ENCODE data around the gene STAG1. TPM values are rescaled to one million over a fixed set of nuclear protein-coding genes. Genes with fewer than 3 reads are reported as not detected.
A peak's percentile ranks its signal among the peaks of the same experiment; 100 is the strongest.
"Not testable (repeated sequence)": the region's sequence is repeated elsewhere in the genome, so short reads cannot be mapped to it uniquely, and the experiment has no call there.

The STAG1 gene
- total and polyA plus RNA-seq, 2 of the 13 experiments (the other 11 are each of a cell fraction or from before 2014, with no cell fraction given): 6.2 to 25.9 TPM

DNA sequence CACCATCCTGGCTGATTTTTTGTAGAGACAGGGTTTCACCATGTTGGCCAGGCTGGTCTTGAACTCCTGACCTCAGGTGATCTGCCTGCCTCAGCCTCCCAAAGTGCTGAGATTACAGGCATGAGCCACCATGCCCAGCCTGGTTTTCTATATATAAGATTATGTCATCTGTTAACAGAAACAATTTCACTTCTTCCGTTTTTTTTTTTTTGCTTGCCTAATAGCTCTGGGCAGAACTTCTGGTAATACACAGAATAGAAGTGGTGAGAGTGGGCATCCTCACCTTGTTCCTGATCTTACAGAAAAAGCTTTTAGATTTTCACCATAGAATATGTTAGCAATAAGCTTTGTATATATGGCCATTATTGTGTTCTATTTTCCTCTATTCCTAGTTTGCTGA, 202.7 kb downstream of the STAG1 start:
- POLR2A ChIA-PET; H2AFZ ChIP-seq (ENCODE audit: low read length); H3K4me3 ChIP-seq (replicated peaks in 1 of 3; ENCODE audit: insufficient read depth in 1 of 3, low read depth in 2 of 3, low read length in 3 of 3); CTCF ChIA-PET (ENCODE audit: low intra/inter-chr PET ratio, low total read pairs); H3K27ac ChIP-seq (ENCODE audit: extremely low read length, insufficient read depth, low read length); H3K36me3 ChIP-seq (replicated peaks in 1 of 2; ENCODE audit: control insufficient read depth in 1 of 2, insufficient read depth in 2 of 2, low read length in 2 of 2); H3K79me2 ChIP-seq (ENCODE audit: insufficient read depth, low read length); H4K20me1 ChIP-seq (ENCODE audit: insufficient read depth, low read length); ATAC-seq; in situ Hi-C loops (cut with HindIII; ENCODE audit: extremely low pct_ligation_motif_present, low pct_unique_long_range_greater_than_20kb); BruUV-seq (replicated peaks); H3K9ac ChIP-seq (ENCODE audit: insufficient read depth, low read depth, low read length); H3K4me1 ChIP-seq (ENCODE audit: insufficient read depth, low read length); H3K4me2 ChIP-seq (ENCODE audit: low read depth, low read length); H3K9me3 ChIP-seq (ENCODE audit: low read length); DNase-seq (ENCODE audit: low spot score); H3K27me3 ChIP-seq (ENCODE audit: control insufficient read depth in 1 of 2, insufficient read depth in 2 of 2, low read length in 2 of 2); FAIRE-seq; TF ChIP-seq ATF7 (CRISPR knock-in tag; IDR thresholded peaks at IDR 0.05): not testable (repeated sequence)
- 0 out of 2 replicates have a peak, but pooled peaks have one; percentile 22 for TF ChIP-seq ATF7 (IDR thresholded peaks at IDR 0.05)
- 96% methylated on average over 1 of the region's 1 CpG for WGBS (ENCODE audit: low lambda C conversion rate)
- intact Hi-C loops (cut with micrococcal nuclease; ENCODE audit: unreplicated experiment): loop anchor here (10.0 kb wide), 1 partner anchor 475 kb away; no protein-coding TSS in a partner anchor

DNA sequence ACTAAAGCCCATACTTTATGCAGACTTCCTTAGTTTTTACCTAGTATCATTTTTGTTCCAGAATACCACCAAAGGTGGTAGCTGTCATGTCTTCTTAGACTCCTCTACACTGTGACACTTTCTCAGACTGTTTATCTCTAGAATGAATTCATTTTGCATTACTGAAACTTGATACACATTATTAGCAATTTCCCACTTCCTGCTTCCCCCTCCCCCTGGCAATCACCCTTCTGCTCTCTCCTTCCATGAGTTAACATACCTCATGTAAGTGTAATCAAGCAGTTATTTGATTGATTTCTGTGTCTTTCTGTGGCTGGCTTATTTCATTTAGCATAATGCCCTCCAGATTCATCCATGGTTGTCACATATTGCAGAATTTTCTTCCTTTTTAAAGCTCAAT, 204.9 kb downstream of the STAG1 start:
- no peak overlapping the region for H3K4me2 ChIP-seq (ENCODE audit: low read depth, low read length)
- H3K9me3 ChIP-seq (ENCODE audit: low read length): no peaks in the 10 kb centered on the region
- no peaks in the 10 kb centered on the region for H3K27me3 ChIP-seq (ENCODE audit: control insufficient read depth in 1 of 2, insufficient read depth in 2 of 2, low read length in 2 of 2)
- ChIA-PET POLR2A (interaction anchor here (0.9 kb wide), 1 partner anchor 205 kb away, joined by 3 read pairs; the partner anchor contains the start of gene STAG1), CTCF (ENCODE audit: low intra/inter-chr PET ratio, low total read pairs) (no interaction called here)
- DNase-seq (ENCODE audit: low spot score) (no peak), FAIRE-seq (no peak), ATAC-seq (no peak)
- H3K36me3 ChIP-seq (replicated peaks in 1 of 2; ENCODE audit: control insufficient read depth in 1 of 2, insufficient read depth in 2 of 2, low read length in 2 of 2): peaks cover 0 to 4% of the 10 kb centered on the region in 2 experiments; a peak in 2 of 5 replicates
- BruUV-seq (replicated peaks): no TSS peak
- H3K4me3 ChIP-seq (replicated peaks in 1 of 3; ENCODE audit: insufficient read depth in 1 of 3, low read depth in 2 of 3, low read length in 3 of 3): no peak overlapping the region
- no peak overlapping the region for H3K9ac ChIP-seq (ENCODE audit: insufficient read depth, low read depth, low read length)
- intact Hi-C loops (cut with micrococcal nuclease; ENCODE audit: unreplicated experiment) (loop anchor here (10.0 kb wide), 1 partner anchor 472 kb away; no protein-coding TSS in a partner anchor), in situ Hi-C loops (cut with HindIII; ENCODE audit: extremely low pct_ligation_motif_present, low pct_unique_long_range_greater_than_20kb) (no loop called here)
- no peaks in the 10 kb centered on the region for H4K20me1 ChIP-seq (ENCODE audit: insufficient read depth, low read length)
- no peaks in the 10 kb centered on the region for H3K4me1 ChIP-seq (ENCODE audit: insufficient read depth, low read length)
- H2AFZ ChIP-seq (ENCODE audit: low read length): no peak overlapping the region
- no peak overlapping the region for H3K27ac ChIP-seq (ENCODE audit: extremely low read length, insufficient read depth, low read length)
- H3K79me2 ChIP-seq (ENCODE audit: insufficient read depth, low read length): no peaks in the 10 kb centered on the region
- TF ChIP-seq SRSF9 (IDR thresholded peaks at IDR 0.05; ENCODE audit: borderline replicate concordance, insufficient read depth, low read depth, low read length, poor library complexity, severe bottlenecking) (no peak), ZNF598 (CRISPR knock-in tag; IDR thresholded peaks at IDR 0.05; ENCODE audit: borderline replicate concordance) (no peak), SRSF4 (IDR thresholded peaks at IDR 0.05; ENCODE audit: low read depth, low read length, poor library complexity, severe bottlenecking) (no peak), NPAS2 (CRISPR knock-in tag; IDR thresholded peaks at IDR 0.05; ENCODE audit: borderline replicate concordance) (no peak), ZBTB38 (CRISPR knock-in tag; IDR thresholded peaks at IDR 0.05) (no peak), KMT2B (CRISPR knock-in tag; IDR thresholded peaks at IDR 0.05) (no peak), ZNF549 (CRISPR knock-in tag; IDR thresholded peaks at IDR 0.05) (no peak), ZNF615 (CRISPR knock-in tag; IDR thresholded peaks at IDR 0.05; ENCODE audit: borderline replicate concordance) (no peak), MIXL1 (CRISPR knock-in tag; IDR thresholded peaks at IDR 0.05) (no peak), DMAP1 (CRISPR knock-in tag; IDR thresholded peaks at IDR 0.05) (no peak), SRF (IDR thresholded peaks at IDR 0.05; ENCODE audit: low read depth, low read length) (no peak), ZNF616 (CRISPR knock-in tag; IDR thresholded peaks at IDR 0.05; ENCODE audit: low read depth) (no peak), TAF15 (IDR thresholded peaks at IDR 0.05; ENCODE audit: low read depth, low read length, poor library complexity, severe bottlenecking) (no peak), ZFP62 (CRISPR knock-in tag; IDR thresholded peaks at IDR 0.05) (no peak), ZNF383 (CRISPR knock-in tag; IDR thresholded peaks at IDR 0.05; ENCODE audit: borderline replicate concordance) (no peak)
- TF ChIP-seq, protein P1, sequence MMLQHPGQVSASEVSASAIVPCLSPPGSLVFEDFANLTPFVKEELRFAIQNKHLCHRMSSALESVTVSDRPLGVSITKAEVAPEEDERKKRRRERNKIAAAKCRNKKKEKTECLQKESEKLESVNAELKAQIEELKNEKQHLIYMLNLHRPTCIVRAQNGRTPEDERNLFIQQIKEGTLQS (CRISPR knock-in tag; IDR thresholded peaks at IDR 0.05): no peak
- TF ChIP-seq, protein P2, sequence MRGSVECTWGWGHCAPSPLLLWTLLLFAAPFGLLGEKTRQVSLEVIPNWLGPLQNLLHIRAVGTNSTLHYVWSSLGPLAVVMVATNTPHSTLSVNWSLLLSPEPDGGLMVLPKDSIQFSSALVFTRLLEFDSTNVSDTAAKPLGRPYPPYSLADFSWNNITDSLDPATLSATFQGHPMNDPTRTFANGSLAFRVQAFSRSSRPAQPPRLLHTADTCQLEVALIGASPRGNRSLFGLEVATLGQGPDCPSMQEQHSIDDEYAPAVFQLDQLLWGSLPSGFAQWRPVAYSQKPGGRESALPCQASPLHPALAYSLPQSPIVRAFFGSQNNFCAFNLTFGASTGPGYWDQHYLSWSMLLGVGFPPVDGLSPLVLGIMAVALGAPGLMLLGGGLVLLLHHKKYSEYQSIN (CRISPR knock-in tag; IDR thresholded peaks at IDR 0.05; ENCODE audit: borderline replicate concordance): no peak

All from HepG2 (cell line).